Keratinocyte (primary cell): ENCODE measurements around the gene PALD1. TPM values are rescaled to one million over a fixed set of nuclear protein-coding genes. Genes with fewer than 3 reads are reported as not detected.

Experiments
- DNase-seq: peaks from one replicate; pipeline ENCODE4 v3.0.0-alpha.2; 2011; ENCODE audit warnings: low read depth, missing footprints, low spot score
- FAIRE-seq: peaks from 2 replicates; lab custom pipeline; 2011; peaks lifted over from hg19 to GRCh38; lab: Jason Lieb, UNC
- H2AFZ ChIP-seq: 2 replicates; pipeline ENCODE4 v1.6.0; 2012; ENCODE audit warnings: low read length, control low read depth, inconsistent platforms; ENCODE audit not compliant: control insufficient read depth
- H3K27ac ChIP-seq: 2 replicates; pipeline ENCODE4 v1.5.1; 2011; ENCODE audit warnings: low read length; ENCODE audit not compliant: control insufficient read depth, insufficient read depth
- H3K27me3 ChIP-seq: 3 replicates; pipeline ENCODE4 v1.6.0; 2011; ENCODE audit warnings: low read length; ENCODE audit not compliant: control insufficient read depth, insufficient read depth; ENCODE audit errors: extremely low read depth
- H3K36me3 ChIP-seq, 2 experiments: 2 replicates in 1 of 2; 3 replicates in 1 of 2; pipeline ENCODE4 v1.5.1; 2011; ENCODE audit warnings: low read length in 2 of 2, mild to moderate bottlenecking in 1 of 2; ENCODE audit not compliant: control insufficient read depth in 2 of 2, insufficient read depth in 2 of 2; ENCODE audit errors: extremely low read depth in 1 of 2
- H3K4me1 ChIP-seq: 3 replicates; pipeline ENCODE4 v1.5.1; 2011; ENCODE audit warnings: low read length; ENCODE audit not compliant: control insufficient read depth, insufficient read depth; ENCODE audit errors: extremely low read depth
- H3K4me2 ChIP-seq: 3 replicates; pipeline ENCODE4 v1.6.0; 2011; ENCODE audit warnings: low read depth, low read length; ENCODE audit not compliant: control insufficient read depth, insufficient read depth; ENCODE audit errors: extremely low read depth
- H3K4me3 ChIP-seq, 3 experiments: fragments of 200-600 bp in 1 of 3; sonication (generic) in 1 of 3; 2 replicates in 2 of 3; 3 replicates in 1 of 3; pipeline ENCODE4 v1.5.1; 2011 to 2016; ENCODE audit warnings: low read length in 3 of 3, mild to moderate bottlenecking in 3 of 3, control low read depth in 2 of 3, inconsistent platforms in 1 of 3, low read depth in 1 of 3, mixed read lengths in 1 of 3, mixed run types in 1 of 3, moderate library complexity in 1 of 3; ENCODE audit not compliant: control insufficient read depth in 2 of 3, insufficient read depth in 2 of 3; ENCODE audit errors: extremely low read depth in 1 of 3
- H3K79me2 ChIP-seq: 2 replicates; pipeline ENCODE4 v1.6.0; 2012; ENCODE audit warnings: low read length; ENCODE audit not compliant: control insufficient read depth, insufficient read depth
- H3K9ac ChIP-seq: 3 replicates; pipeline ENCODE4 v1.6.0; 2011; ENCODE audit warnings: low read length; ENCODE audit not compliant: control insufficient read depth, insufficient read depth; ENCODE audit errors: extremely low read depth
- H3K9me1 ChIP-seq: 3 replicates; pipeline ENCODE4 v1.6.0; 2011; ENCODE audit warnings: low read length; ENCODE audit not compliant: control insufficient read depth, insufficient read depth; ENCODE audit errors: extremely low read depth
- H3K9me3 ChIP-seq: 2 replicates; pipeline ENCODE4 v1.5.1; 2012; ENCODE audit warnings: low read depth, low read length; ENCODE audit not compliant: control insufficient read depth
- H4K20me1 ChIP-seq: 3 replicates; pipeline ENCODE4 v1.6.0; 2011; ENCODE audit warnings: low read length; ENCODE audit not compliant: control insufficient read depth, insufficient read depth; ENCODE audit errors: extremely low read depth
- EZH2 ChIP-seq: IDR thresholded peaks from one replicate; pipeline ENCODE4 v1.6.1; 2012; ENCODE audit warnings: inconsistent platforms, mild to moderate bottlenecking, low read length, moderate library complexity
- dilution Hi-C: fragments of 300-500 bp; cut with MboI; formaldehyde crosslinking; loops from one replicate; pipeline ENCODE4 v1.7.0; 2020; ENCODE audit warnings: low sequenced_read_pairs; ENCODE audit not compliant: extremely low pct_ligation_motif_present
- polyA plus RNA-seq, 5 experiments: library from polyadenylated mRNA; depleted of rRNA in 3 of 5; stranded (reverse) in 3 of 5; stranded (forward) in 1 of 5; unstranded in 1 of 5; fragments of >200 nt; gene quantifications; 1 replicate in 1 of 5; 2 replicates in 3 of 5; 3 replicates in 1 of 5; pipeline versions ENCODE4 v1.2.1 to v1.2.3, GENCODE V29; 2011 to 2012; ENCODE audit warnings: missing spikeins in 2 of 5, low read depth in 1 of 5, low replicate concordance in 1 of 5
- TF ChIP-seq, protein P1 (sequence below), 3 experiments: IDR thresholded peaks in 1 of 3; conservative IDR thresholded peaks in 1 of 3; optimal IDR thresholded peaks in 1 of 3; 2 replicates in 2 of 3; 3 replicates in 1 of 3; pipeline versions ENCODE3 to v1.5.1; 2011; ENCODE audit warnings: low read length in 3 of 3, mild to moderate bottlenecking in 3 of 3, moderate library complexity in 2 of 3, control low read depth in 1 of 3, inconsistent platforms in 1 of 3; ENCODE audit not compliant: insufficient read depth in 2 of 3; ENCODE audit errors: extremely low read depth in 1 of 3

The PALD1 gene
- polyA plus RNA-seq, 1 donor (not counting 4 experiments of a cell fraction or from before 2014, with no cell fraction given): 0.83 TPM

GRCh38 chr10:70557086-70557845 is 78.7 kb downstream of the PALD1 start:
- no peak overlapping the region for H3K4me3 ChIP-seq
- H3K79me2 ChIP-seq: no peaks in the 10 kb centered on the region
- peaks cover 4% of the 10 kb centered on the region for H3K27me3 ChIP-seq
- H2AFZ ChIP-seq: no peak overlapping the region
- H3K27ac ChIP-seq: no peak overlapping the region
- no peak overlapping the region for H3K4me2 ChIP-seq
- no peaks in the 10 kb centered on the region for H3K9me1 ChIP-seq
- no peak for DNase-seq
- no peaks in the 10 kb centered on the region for H3K9me3 ChIP-seq
- H4K20me1 ChIP-seq: no peaks in the 10 kb centered on the region
- H3K9ac ChIP-seq: no peak overlapping the region
- H3K4me1 ChIP-seq: no peaks in the 10 kb centered on the region
- TF ChIP-seq, protein P1, sequence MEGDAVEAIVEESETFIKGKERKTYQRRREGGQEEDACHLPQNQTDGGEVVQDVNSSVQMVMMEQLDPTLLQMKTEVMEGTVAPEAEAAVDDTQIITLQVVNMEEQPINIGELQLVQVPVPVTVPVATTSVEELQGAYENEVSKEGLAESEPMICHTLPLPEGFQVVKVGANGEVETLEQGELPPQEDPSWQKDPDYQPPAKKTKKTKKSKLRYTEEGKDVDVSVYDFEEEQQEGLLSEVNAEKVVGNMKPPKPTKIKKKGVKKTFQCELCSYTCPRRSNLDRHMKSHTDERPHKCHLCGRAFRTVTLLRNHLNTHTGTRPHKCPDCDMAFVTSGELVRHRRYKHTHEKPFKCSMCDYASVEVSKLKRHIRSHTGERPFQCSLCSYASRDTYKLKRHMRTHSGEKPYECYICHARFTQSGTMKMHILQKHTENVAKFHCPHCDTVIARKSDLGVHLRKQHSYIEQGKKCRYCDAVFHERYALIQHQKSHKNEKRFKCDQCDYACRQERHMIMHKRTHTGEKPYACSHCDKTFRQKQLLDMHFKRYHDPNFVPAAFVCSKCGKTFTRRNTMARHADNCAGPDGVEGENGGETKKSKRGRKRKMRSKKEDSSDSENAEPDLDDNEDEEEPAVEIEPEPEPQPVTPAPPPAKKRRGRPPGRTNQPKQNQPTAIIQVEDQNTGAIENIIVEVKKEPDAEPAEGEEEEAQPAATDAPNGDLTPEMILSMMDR (optimal IDR thresholded peaks at IDR 0.05 in 1 of 3, IDR thresholded peaks at IDR 0.05 in 1 of 3, conservative IDR thresholded peaks at IDR 0.05 in 1 of 3; ENCODE audit: extremely low read depth in 1 of 3, insufficient read depth in 2 of 3, low read length in 3 of 3): no peak
- TF ChIP-seq EZH2: no peak
- dilution Hi-C loops: no loop called here
- FAIRE-seq: no peak
- H3K36me3 ChIP-seq: no peaks in the 10 kb centered on the region

GRCh38 chr10:70557876-70558275 is 79.3 kb downstream of the PALD1 start:
- Histone ChIP-seq H2AFZ (no peak overlapping the region), H3K9me1 (no peaks in the 10 kb centered on the region), H4K20me1 (no peaks in the 10 kb centered on the region), H3K36me3 (no peaks in the 10 kb centered on the region), H3K27me3 (peaks cover 4% of the 10 kb centered on the region), H3K4me3 (no peak overlapping the region), H3K9ac (no peak overlapping the region), H3K79me2 (no peaks in the 10 kb centered on the region), H3K27ac (no peak overlapping the region), H3K4me1 (no peaks in the 10 kb centered on the region), H3K4me2 (no peak overlapping the region), H3K9me3 (no peaks in the 10 kb centered on the region)
- DNase-seq (no peak), FAIRE-seq (no peak)
- no peak for TF ChIP-seq EZH2
- TF ChIP-seq, protein P1 (optimal IDR thresholded peaks at IDR 0.05 in 1 of 3, IDR thresholded peaks at IDR 0.05 in 1 of 3, conservative IDR thresholded peaks at IDR 0.05 in 1 of 3; ENCODE audit: extremely low read depth in 1 of 3, insufficient read depth in 2 of 3, low read length in 3 of 3): no peak
- dilution Hi-C loops: no loop called here
